ENCODE measurements around the gene CPSF4L.
"Not testable (repeated sequence)": the region's sequence is repeated elsewhere in the genome, so short reads cannot be mapped to it uniquely, and the experiment has no call there.

Gene CPSF4L

DNA sequence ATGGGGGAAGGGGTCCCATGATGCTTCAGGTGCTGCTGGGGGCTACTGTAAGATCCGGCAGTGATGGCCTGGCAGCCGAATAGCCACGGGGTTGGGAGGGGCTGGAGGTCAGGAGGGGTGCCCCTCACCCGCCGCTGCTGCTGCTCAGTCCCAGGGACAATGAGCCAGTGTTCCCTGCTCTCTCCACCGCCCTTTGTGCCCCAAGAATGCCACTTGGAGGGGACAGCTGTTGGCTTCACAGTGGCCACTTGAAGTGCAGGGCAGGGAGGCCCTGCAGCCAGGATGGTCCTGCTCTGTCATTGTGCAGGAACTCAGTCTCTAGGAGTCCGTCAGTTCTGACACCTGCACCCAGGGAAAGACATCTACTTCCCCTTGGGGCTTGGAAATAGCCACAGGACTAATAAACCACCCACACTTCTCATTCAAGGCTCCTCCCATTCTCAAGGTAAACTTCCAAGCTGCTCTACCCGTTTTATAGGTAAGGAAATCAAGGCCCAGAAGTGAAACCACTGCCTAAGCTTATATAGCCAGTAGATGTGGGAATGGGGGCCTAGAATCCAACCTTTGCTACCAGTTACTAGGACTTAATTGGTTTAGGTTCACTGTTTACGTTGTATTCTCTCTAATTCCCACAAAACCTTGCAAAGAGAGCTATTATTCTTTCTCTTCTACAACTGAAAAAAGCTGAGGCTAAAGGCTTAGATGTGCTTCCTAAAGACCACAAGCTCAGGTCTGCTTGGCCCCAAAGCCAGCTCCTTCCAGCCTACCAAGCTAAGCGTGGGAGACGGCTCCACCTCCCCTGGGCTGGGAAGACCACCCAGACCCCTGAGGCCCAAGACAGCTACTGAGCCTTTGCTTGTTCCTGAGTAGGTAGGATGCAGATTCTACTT is 6.2 kb upstream of the CPSF4L start:
- DNase-seq: no peak

DNA sequence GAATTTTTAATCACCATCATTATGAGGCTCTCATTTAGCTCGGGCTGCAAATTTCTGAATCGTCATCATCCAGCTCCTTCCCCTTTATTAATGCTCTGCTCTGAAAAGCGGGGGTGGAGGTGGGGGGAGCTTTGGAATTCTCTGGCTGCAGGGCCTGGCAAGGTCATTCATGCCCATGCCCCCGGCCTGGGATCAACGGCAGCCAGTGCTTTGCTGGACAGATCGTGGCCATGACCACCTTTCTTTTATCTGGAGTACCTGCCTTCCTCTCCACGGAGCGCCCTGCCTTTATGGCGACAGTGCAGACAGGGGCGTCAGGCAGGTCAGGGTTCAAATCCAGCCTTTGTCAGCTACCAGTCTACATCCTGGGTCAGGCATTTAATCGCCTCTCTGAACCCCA is 5.1 kb upstream of the CPSF4L start:
- DNase-seq: no peak

DNA sequence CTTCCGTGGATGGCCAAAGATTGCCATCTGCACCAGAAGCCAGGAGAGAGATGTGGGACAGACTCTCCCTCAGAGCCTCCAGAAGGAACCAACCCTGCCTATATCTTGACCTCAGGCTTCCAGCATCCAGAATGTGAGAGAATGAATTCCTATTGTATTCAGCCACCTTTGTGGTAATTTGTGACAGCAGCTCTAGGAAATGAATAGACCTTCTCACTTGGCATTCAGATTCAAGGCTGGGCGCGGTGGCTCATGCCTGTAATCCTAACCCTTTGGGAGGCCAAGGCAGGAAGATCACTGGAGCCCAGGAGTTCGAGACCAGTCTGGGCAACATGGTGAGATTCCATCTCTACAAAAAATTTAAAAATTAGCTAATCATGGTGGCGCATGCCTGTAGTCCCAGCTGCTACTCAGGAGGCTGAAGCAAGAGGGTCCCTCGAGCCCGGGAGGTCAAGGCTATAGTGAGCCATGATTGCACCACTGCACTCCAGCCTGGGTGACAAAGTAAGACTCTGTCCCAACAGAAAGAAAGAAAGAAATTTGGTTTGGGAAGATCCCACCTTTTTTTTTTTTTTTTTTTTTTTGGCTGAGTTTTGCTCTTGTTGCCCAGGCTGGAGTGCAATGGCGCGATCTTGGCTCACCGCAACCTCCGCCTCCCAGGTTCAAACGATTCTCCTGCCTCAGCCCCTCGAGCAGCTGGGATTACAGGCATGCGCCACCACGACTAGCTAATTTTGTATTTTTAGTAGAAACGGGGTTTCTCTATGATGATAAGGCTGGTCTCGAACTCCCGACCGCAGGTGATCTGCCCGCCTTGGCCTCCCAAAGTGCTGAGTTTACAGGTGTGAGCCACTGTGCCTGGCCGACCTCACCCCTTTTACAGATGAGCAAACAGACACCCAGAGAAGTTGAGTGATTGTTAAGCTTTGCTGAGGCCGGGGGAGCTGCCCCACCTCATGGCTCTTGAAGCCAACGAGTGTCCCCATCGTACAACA is 4.3 kb upstream of the CPSF4L start:
- DNase-seq: no peak

DNA sequence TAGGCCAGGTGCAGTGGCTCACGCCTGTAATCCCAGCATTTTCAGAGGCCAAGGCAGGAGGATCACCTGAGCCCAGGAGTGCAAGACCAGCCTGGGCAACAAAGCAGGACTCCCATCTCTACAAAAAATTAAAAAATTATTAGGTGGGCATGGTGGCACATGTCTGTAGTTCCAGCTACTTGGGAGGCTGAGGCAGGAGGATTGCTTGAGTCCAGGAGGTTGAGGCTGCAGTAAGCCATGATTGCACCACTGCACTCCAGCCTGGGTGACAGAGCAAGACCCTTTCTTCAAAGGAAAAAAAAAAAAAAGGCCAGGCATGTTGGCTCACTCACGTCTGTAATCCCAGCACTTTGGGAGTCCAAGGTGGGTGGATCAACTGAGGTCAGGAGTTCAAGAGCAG is 2.8 kb upstream of the CPSF4L start:
- not testable (repeated sequence) for DNase-seq

DNA sequence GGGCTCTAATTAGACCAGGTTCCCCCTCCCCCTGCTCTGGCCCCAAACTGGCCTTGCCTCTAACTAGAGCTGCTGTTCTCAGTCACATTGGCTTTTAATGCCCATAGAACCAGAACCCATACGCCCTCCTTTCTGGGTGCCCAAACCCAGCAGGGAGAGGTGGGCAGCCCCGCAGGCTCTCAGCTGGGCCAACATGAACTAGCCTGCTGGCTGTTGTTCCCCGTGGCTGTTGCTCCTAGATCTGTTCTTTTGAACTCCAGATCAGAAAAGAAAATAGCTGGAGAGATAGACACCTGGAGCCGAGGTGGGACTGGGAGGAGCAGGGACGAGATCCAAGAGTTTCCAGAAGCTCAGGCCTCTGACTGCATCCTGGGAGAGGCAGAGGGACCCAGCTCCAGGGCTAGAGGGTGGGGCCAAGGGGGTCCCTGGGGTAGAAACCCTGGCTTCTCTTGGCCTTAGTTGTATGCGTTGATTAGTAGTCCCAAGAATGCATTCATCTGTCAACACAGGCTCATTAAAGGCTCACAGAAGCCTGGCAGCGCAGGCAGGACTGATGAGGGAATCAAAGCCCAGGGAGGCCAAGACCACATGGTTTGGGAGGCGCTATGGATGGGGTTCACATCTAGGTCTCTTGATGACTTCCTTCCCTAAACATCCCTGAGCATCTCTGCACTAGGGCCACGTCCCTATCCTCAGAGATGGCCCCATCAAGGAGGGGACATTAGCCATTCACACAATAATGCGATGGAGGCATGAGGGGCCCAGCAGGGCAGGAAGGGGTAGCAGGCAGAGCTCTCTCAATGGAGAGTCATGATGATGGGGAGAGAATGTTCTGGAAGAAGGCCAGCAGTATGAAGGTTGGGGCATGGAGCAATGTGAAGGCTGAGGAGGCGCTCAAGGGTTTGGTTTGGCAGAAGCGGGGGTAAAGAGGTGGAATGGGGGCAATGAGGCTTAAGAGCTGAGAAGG is 1.3 kb upstream of the CPSF4L start:
- no peak for DNase-seq

DNA sequence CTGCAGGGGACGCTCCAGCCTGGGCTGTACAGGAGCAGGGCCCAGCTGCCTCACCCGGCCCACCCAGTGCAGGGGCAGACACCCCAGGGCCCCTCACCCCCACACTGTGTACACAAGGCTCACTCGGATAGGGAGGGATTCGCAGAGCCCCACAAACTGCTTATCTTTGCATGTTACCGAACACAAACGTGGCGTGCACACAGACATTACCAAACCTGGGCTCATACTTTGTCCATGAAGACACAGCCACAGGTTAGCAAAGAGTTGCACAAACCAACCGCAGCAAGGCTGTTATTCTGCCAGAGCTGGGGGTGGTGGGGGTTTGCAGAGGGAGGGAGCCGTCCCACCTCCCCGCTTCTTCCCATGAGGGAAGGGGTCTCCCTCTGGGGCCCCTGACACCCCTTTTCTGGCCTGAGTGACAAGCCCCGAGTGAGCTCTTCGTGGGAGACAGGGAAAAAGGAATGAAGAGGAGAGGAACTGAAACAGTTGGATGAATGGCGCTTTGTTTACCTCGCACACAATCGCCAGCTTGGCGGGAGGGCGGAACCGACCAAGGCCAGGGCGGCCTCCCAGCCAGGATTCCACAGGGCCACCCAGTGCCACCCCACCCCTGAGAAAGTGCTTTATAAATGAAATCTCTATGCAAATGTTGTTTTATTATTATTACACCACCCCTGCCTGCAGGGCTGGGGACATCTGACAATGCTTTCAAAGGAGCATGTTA is 434 bp upstream of the CPSF4L start:
- no peak for DNase-seq

DNA sequence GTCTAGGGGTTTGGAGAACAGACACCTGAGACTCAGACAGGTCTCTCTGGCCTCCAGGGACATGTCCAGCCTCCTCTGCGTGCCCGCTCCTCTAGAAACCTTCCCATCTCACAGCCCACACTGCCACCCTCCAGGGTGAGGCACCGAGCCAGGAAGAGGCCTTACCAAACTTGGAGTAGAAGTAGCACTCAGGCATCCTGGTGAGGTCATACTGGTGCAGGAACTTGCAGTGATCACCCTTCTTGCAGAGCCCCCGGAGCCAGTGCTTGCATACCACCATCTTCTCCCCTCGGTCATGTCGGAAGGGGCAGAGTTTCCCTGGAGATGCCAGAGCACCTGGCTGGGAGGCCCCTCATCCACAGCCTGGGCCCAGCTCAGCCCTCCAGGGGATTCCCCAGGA is 4.2 kb downstream of the CPSF4L start:
- no peak for DNase-seq

DNA sequence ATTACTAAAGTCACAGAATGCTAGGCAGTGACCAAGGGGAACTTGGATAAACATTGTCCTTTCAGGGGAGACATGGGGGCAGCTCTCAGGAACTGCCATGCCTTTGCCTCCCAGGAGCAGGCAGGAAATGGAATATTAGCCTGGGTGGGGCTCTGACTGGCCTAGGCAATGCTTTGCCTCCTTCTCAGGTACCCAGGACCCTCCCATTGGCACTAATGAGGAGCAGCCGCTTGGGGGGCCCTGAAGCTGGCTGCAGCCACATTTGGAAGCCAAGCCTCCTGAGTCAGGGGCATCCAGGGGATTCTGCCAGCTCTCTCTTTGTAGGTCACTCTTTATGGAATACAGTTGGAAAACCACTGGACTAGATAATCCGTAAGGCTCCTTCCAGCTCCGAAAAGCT is 5.5 kb downstream of the CPSF4L start:
- no peak for DNase-seq

DNA sequence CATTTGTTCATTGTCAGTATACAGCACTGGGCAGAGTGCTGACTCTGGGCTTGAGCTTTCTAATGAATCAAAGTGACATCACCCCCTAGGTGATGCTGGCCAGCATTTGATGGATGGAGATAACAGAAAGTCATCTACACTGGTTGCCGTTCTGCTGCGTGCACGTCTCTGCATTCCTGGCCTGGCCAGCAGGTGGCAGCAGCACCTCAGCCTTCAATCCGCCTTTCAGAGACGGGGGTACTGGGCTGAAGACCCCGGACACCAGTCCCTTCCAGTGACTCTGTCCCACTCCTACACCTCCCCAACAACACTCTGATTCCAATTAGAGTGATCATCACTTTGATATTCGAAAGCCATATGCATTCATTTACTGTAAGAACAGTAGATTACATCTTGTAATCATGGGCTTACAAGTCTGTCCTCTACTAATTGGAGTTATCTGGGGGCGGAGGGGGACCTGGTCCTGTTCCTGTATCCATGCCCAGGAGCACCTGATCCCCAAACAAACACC is 6.0 kb downstream of the CPSF4L start:
- peak; percentile 16 to 51 (median 34) for DNase-seq

DNA sequence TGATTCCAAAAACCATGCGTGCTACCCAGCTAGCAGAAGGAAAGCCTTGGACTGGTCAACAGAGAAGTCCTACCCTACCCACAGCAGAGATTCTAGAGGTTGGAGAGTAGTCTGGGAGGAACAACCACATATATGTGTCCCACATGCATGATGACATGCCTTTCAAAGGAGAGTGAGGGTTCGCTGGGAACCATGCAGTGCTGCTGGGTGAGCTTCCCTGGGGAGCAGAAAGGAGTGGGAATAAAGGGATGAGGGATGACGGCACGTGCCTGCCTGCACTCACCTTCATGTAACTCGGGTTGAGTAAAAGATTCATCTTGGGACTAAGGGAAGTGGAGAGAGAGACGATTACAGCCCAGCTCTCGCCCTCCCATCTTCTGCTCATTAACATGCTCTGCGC is 9.8 kb downstream of the CPSF4L start:
- DNase-seq: no peak

DNA sequence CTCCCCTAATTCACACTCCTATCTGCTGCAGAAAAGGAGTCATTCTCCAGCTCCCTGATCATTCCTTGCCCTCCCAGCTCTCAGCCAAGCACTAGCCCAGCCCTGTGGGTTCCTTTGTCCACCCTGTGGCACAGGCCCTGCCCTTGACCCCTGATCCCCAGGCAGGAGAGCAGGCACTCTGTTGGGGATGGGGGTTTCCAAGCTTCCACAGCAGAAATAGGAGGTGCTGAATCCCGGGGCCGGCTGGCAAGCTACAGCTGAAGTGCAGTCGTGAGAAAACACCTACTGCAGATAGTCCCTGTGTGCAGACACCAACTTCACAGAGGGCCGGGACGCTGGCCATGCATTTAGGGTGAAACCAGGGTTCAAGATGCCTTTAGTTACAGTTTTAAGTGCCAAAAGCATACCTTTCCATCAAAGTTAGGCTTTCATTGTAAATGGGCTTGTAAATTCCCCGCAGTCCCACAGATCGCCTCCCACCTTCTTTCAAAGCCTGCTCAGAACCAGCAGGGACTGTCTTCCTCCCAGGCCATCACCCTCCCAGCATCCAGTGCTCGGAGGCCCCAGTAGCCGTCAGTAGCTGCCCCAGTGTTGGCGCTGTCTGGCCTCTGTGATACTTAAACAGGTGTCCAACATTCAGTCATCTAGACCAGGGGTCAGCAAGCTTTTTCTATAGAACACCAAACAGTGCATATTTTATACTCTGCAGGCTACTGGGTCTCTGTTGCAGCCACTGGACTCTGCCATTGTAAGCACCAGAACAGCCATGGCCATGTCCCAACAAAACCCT is 10.6 kb downstream of the CPSF4L start:
- DNase-seq: no peak

DNA sequence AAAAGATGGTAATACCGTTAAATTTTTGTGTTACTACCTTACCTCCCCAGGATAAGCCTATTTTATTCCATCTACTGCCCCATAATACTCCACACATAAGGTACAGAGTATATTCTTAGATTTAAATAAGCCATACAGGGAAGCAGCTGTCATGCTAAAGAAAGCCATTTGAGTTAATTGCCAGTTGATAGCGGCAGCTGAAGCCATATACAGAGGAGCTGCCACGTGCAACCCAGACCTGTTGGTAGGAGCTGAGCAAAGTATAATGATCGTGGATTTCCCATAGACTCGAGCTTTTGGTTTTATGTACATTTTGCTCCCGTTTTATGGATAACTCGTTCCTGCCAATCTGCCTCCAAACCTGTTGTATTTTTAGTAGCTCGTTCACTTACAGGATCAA is 12.0 kb downstream of the CPSF4L start:
- no peak for DNase-seq

DNA sequence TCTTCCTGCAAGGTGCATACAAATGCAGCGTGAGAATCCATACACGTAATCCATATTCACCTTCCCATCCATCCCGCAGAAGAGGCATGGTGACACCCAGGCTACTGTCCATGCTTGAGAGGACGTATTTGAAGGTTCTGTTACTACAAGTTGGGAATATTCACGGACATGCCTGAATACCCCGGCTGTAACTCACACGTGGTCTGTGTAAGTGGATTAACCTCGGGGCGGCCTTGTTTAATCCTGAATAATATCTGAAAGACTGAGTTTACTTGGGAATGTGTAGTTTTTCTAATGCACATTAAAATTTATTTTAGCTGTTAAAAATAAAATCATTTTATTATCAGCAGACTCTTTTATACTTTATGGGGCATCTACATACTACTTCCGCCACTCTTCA is 13.1 kb downstream of the CPSF4L start:
- no peak for DNase-seq

DNA sequence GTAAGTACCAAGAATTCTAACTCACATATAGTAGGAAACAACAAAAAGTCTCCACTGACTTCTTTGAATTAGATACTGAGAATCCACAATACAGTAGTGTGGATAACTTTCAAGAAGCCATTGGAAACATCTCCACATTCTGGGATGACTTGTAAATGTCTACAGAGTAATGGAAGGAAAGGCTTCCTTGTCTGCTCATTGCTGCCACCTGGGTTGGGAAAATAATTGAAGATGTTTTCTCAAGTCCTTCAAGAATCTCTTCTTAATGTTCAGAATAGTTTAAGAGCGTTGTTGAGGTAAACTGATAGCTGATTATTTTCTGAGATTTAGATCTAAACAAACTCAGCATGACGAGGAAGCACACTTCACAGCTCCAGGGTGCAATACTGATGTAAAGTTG is 14.0 kb downstream of the CPSF4L start:
- DNase-seq: no peak

DNA sequence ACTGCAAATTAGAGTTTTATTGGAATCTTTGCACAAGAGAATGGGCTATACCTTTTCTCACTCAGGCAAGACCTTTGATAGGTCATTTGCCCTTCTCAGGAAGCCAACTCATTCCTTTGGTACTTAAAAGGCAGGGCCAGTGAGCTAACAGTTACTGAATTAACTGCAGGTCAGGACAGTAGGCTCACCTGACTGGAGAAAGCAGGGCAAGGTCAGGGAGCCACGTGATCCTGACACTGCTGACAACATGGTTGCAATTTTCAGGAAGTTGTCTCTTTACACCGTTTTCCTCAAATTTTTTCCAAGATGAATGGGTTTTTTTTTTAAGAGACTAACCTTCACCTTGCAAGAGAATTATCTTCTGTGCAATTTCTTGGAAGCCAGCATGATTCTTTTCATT is 21.1 kb downstream of the CPSF4L start:
- no peak for DNase-seq

DNA sequence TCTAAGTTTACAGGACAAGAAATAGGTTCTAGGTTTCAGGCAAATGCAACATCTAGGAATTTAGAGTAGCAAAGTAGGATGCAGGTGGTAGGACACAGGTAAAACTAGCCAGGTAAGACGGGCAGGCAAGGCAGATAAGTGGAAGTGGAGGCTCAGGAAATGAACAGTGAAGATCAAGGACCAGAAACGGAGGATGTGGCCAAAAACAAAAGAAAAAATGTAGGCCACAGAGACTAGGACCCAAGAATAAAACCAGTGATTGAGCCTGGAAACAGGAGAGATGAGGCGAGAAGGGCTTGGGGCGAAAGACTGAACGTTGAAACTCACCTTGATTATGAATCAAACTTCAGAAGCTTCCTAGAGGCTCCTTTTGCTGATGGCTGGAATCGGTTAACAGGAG is 24.0 kb downstream of the CPSF4L start:
- no peak for DNase-seq

DNA sequence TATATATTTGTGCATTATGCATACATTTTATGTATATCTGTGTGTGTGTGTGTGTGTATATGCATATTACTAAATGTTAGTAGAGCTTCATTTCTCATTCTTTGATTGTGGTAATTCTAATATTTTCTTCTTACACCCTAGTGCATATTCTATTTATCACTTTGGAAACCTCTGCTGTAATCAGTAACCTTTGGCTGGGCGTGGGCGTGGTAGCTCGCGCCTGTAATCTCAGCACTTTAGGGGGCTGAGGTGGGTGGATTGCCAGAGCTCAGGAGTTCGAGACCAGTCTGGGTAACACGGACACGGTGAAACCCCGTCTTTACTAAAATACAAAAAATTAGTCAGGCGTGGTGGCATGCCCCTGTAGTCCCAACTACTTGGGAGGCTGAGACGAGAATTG is 26.9 kb downstream of the CPSF4L start:
- DNase-seq: no peak

DNA sequence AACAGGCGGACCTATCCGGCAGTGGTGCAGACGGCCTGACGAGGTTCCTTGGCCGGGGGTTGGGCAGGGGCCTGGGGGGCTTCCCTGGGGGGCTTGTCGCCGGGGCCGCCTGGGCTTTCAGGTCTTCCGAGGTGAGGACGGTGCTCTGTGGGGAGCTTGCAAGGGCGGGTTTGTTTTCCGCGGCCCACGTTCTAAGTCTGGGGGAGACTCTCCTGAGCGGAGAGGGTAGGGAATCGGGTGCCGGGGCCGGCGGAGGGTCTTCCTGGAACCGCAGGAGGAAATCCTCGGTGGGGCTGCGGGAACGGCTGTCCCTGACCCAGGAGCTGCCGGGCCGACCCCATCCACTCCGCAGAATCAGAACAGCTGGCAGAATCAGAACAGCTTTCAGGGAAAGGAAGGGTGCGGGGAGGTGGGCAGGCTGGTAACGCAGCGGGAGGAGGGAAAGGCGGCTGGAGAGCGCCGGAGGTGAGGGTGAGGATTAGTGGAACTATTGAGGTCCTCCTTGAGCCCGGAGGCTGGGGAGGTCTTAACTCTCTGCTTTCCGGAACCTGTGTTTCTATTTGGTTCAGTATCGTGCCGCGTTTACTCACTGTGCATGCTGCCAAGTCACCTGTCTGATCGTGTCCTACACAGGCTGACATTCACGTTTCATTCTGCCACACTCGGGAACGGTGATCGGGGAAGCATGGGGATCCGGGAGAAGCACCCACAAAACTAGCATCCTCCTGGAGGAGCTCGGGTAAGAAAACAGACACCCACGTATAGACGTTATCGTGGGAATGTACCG is 28.9 kb downstream of the CPSF4L start:
- no peak for DNase-seq

DNA sequence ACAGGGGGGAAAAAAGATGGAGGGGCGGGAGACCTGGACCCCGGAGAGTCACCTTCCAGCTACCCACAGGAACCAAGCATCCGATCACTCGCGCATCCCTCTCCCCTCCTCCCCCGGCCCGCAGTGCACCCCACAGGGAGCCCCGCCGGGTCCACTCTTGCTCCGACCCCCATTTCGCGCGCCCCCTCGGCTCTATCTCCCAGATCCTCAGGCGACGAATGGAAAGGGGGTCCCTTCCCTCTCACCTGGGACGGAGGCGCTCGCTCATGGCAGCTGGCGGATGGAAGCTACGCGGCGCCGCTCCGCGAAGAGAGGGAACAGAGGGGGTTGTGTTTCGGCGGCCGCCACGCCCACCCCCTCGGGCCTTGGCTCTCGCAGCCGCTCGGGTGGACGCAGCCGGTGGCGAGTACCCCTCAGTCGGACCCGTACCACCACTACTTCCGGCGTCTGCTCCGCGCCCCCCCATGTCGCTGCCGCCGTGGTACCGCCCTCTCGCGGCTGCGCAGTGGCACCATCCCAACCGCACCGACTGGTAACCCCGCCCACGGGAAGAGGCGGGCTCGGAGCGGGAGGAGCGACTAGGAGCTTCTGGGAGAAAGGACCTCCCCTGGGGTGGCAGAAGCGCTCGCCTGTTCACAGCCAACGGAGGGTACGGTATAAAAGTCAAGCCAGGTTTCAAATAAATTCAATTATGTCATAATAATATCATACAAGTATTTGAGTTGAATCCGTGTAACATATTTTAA is 29.7 kb downstream of the CPSF4L start:
- DNase-seq: peak; percentile 81 to 94 (median 89)

Data from activated naive CD4-positive, alpha-beta T cell (primary cell).